SW480 (cell line): ENCODE results near the gene C12orf60.

Experiments used
- DNase-seq: peaks from one replicate; pipeline ENCODE4 v3.0.0-alpha.2; 2016; ENCODE audit warnings: low spot score

The C12orf60 gene

DNA sequence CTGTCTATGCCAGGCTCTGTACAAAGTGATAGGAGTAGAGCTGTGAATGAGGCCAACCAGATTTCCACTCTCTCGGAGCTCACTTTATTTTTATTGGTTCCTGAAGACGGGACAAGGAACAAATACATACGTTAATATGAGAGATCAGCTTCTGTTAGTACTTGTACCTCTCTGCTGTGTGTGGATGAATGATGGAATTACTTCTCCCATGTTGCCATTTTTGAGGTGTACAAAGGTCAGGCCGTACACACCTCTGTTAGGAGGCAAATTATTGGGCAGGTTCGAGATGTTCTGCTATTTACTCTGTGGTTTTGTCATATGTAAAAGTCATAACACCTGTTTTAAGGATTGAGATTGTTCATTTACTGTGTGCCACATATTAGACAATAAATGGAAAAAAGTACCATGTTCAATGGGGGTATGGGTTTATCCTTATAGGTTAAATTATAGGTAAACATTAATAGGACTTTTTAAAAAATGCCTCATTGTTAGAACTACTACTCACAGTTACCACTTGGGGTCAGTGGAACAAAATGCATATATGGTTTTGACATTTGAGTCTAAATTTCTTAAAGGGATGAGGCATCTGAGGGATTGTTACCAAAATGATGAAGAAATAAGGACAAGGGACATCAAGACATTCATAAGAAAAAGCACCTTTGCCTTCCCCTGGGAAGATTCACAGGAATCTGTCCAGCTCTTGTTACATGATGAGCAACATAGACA is 27.1 kb upstream of the C12orf60 start:
- DNase-seq: peak; percentile 45

GRCh38 chr12:14777271-14777670 is 26.2 kb upstream of the C12orf60 start:
- DNase-seq: peak; percentile 71

- DNase-seq: no peak
Observed at GRCh38 chr12:14779834-14780233, 23.6 kb upstream of the C12orf60 start.

DNA sequence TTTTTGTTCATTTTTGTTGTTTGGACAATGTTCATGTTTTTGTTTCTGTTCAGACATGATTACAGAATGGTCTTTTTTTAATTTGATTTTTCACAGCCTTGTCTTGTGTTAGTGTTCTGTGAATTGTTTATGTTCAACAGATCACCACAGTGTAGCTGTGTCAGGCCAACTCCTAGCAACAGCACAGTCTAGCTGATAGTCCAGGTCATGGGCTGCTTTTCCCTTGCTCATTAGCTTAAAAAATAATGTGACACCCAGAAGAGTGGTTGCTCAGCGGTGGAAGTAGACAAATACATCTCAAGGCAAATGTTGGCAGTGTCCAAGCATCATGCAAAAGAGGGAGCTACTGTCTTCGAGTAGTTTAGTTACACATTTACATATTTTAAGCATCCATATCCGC is 22.6 kb upstream of the C12orf60 start:
- DNase-seq: no peak

DNA sequence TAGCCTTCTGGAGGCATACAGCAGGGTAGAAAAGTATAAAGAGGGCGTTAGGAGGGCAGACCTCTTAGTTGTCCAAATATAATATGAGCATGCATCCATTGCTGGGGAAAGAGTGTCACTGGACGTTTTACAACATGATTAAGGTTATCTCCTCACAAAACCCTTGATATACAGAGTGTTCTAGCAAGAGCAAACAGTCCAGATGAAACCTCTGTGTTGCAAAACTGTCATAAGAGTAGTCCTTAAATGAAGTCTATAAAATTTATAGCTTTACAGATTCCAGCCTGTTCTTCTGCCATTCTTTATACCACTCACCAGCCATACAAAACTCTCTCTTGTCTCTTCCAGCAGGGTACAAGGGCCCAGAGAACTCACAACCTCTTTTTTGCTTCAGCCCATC is 21.9 kb upstream of the C12orf60 start:
- no peak for DNase-seq

GRCh38 chr12:14782756-14783155 is 20.7 kb upstream of the C12orf60 start:
- DNase-seq: no peak

- DNase-seq: no peak
Observed at GRCh38 chr12:14784471-14784870, 19.0 kb upstream of the C12orf60 start.

DNA sequence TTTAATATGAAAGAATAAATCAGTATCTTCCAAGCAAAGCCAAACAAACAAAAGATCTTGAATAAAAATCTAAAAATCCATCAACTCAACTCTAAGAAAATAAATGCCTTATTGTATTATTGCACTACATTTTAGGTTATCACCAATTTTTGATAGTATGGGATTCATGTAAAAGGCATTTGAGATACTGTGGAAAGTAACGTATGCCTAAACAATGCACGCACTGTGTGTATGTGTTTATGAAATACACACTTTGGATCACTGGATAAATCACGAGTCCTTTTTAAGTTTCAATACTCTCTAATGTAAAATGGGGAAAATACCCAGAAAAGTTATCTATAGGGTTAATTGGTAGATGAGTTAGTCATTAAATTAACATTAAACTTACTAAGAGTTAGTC is 17.9 kb upstream of the C12orf60 start:
- DNase-seq: no peak

DNA sequence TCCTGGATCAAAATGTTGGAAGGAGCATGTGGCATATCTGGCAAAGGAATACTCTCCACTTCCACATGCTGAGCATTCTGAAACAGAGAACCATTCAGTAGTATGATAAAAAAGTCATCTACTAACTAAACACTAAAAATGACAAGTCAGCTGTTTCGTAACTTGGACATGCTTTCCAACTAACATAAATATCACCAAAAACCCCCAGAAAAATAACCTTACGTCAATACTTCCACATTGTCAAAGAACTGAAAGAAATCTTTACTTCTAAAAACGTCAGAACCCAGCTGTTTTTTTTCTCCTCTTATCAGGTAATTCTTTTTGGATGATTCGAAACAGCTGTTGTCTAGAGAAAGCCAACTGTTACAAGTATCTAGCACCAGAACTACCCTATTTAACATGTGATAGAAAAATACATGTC is 8.4 kb upstream of the C12orf60 start:
- no peak for DNase-seq

- no peak for DNase-seq
Observed at GRCh38 chr12:14802247-14802646, 1.2 kb upstream of the C12orf60 start.

DNA sequence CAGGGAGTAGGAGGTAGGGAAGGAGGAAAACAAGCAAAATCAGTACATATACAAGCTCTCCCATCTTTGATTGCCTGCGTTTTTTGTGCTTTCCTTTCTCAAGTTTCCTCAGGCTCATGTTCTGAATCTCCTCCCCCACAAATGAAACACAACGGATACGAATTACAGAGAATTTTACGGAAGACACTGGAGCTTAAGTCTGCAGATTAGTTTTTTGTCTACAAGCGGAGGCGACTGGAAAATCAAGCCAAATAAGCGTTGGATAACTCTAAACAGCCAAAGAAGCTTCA is 804 bp upstream of the C12orf60 start:
- DNase-seq: no peak

DNA sequence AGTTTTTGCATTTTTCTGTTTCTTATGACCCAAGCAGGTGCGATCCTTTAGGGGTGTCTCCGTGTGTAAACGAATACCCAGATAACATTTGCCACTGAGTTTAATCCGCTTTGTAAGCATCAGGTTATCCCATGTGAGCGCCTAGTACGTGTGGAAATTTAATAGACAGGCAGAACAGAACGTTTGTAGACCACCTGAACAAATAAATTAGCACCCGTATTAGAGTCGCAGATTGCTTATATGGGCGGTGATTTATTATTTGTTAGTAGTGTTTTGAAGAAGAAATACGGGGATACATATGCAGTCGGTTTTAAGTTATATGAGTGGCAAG is 325 bp downstream of the C12orf60 start:
- DNase-seq: no peak

DNA sequence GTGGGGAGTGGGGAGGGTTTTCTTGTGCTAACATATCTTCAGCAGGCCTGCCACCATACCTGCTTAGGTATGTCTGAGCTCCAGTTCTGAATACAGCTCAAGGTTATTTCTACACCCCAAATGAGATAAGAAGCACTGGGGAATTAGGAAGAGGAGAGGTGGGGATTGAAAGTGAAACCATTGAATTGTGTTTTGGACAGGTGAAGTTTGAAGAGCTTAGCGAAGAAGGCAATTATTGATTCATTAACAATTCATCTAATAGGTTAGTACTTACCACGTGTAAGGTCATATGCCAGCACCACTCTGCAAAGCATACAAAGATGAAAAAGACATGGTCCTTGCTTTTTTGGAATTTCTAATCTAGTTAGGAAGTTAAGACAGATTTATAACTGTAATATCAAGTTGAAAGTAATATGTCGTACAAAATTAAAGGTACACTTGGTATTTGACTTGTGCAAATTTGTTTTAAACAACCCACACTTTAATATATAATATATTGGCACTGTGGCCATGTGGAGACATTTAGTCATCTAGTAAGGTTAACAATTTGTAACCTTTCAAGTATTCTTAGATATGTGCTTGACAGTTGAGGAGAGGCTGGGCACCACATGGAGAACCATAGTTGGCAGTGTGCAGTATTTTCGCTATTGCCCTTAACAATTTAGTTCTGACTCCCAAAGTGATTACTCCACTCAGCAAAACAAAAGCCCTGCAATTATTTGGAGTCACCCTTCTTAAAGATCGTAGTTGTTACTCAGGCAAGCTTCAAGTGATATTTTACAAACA is 6.9 kb downstream of the C12orf60 start:
- no peak for DNase-seq

DNA sequence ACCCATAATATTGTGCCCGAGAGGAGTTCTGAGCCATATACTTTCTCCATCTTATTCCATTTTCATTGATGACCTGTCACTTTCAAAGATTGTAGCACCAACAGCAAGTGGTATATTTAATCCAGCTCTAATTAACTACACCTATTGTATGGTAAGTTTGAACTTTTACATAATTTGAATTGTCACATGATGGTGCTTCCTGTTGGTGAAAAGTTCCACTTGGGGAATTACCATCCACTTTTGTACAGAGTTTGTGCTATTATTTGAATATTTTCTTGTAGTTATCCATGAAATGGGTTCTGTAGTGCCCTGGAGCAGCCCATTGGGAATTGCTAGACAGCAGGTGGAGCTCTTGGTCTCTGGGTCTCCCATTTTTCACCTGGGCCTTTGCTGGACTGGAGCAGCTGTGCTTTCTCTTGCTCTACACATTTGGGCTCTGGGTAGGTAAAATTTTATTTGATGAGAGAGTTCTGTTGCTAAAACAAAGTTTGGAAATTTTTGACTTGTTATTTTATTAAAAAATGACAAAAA is 7.5 kb downstream of the C12orf60 start:
- peak; percentile 33 for DNase-seq

DNA sequence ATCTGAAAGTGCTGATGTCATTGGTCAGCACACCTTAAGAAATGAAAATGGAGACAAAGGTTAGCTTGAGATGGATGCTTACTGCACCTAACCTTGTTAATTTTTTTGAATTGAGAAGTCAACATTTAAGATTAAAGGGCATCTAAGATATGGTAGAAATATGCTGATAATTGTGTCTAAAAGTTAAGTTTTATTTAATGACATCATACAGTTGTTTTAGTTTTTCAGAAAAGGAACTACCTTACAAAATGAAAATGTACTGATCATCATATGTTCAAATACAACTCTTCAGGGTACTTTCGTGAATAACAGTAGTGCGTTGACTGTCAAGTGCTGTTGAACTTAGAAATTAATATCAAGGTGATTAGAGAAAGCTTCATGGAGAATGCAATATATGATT is 8.0 kb downstream of the C12orf60 start:
- DNase-seq: no peak

- no peak for DNase-seq
Observed at GRCh38 chr12:14814014-14814413, 10.5 kb downstream of the C12orf60 start, which contains the start of gene SMCO3. Gene SMCO3, minus strand, starts transcription at chr12:14814182. Its CDS starts 7,502 bp downstream, at chr12:14806680.

GRCh38 chr12:14824012-14824634 is 20.7 kb downstream of the C12orf60 start:
- DNase-seq: no peak

DNA sequence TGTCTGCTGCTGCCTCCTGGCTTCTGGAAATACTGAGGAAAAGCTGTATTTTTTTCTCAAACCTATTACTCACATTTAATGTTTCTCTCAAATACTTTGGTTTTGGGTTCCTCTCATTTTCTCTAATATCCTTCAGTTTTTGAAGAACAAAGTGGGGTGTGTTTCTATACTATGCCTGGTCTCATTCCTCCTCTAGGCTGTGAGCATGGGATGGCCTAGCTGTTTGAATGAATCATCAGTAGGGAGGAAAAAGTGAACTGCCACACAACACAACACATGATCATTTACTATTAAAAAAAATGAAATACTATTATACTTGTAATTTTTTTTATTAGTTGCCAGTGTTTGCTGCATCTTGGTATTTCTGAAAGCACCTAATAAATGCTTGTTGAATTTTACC is 21.8 kb downstream of the C12orf60 start:
- DNase-seq: no peak

GRCh38 chr12:14826491-14826890 is 23.0 kb downstream of the C12orf60 start:
- DNase-seq: no peak

DNA sequence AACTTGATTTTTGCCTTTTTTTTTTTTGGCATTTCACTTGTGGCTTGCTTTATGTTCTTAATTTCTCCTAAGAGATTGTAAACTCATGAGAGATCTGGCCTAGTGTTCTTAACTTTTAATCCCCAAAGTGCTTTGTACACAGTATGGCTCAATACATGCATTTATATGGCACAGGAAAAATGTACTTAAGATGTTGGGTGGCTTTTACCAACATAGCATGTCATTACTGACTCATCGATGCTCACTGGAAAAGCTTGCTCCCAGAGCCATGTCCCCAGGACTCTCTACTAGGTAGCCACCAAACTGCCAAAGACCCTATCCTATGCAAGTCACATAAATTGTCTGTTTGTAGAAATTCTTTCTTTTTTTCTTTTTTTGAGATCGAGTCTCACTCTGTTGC is 23.6 kb downstream of the C12orf60 start:
- no peak for DNase-seq

- peak; percentile 29 for DNase-seq
Observed at GRCh38 chr12:14828892-14829291, 25.4 kb downstream of the C12orf60 start.

GRCh38 chr12:14833336-14833735 is 29.9 kb downstream of the C12orf60 start:
- DNase-seq: no peak

- DNase-seq: no peak
Observed at GRCh38 chr12:14833952-14834351, 30.5 kb downstream of the C12orf60 start.
